Hematopoietic multipotent progenitor cell treated with erythropoietin and hydrocortisone succinate and interleukin-3 and kit ligand, for 15 days (in vitro differentiated cells): Measurements from ENCODE around the gene MLLT1.
A peak's percentile ranks its signal among the peaks of the same experiment; 100 is the strongest.
"Not testable (repeated sequence)": the region's sequence is repeated elsewhere in the genome, so short reads cannot be mapped to it uniquely, and the experiment has no call there.

Experiments
- DNase-seq: peaks from one replicate; pipeline ENCODE4 v3.0.0-alpha.2; 2015; ENCODE audit warnings: low spot score

Gene MLLT1, protein sequence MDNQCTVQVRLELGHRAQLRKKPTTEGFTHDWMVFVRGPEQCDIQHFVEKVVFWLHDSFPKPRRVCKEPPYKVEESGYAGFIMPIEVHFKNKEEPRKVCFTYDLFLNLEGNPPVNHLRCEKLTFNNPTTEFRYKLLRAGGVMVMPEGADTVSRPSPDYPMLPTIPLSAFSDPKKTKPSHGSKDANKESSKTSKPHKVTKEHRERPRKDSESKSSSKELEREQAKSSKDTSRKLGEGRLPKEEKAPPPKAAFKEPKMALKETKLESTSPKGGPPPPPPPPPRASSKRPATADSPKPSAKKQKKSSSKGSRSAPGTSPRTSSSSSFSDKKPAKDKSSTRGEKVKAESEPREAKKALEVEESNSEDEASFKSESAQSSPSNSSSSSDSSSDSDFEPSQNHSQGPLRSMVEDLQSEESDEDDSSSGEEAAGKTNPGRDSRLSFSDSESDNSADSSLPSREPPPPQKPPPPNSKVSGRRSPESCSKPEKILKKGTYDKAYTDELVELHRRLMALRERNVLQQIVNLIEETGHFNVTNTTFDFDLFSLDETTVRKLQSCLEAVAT

DNA sequence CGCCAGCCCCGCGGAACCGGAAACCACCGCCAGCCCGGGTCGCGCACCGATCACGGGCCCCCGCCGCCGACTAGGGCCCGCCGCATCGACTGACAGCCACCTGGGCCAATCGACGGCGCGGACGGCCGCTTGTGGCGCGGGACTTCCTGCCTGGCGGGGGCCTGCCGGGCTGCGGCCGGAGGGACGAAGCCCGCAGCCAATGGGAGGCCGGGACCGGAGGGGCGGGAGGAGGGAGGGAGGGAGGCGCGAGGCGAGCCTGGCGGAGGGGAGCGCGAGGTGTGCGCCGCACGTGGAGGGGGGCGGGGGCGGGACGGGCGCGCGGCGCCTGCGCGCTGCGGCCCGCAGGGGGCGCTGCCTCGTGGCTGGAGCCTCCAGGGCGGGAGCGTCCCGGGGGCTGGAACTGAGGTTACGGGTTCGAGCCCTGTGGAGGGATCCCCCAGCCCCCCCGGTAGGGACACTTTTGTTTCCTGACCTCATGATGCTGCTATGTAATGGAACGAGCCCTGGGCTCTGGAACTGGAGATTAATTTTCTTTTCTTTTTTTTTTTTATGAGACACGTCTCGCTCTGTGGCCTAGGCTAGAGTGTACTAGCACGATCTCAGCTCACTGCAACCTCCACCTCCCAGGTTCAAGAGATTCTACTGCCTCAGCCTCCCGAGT, at the start of gene MLLT1:
MLLT1 (minus strand) TSS at position 45 of the 661 bp plus-strand sequence. CDS start 191 bp downstream, outside the sequence.
- DNase-seq = peak; percentile 93

DNA sequence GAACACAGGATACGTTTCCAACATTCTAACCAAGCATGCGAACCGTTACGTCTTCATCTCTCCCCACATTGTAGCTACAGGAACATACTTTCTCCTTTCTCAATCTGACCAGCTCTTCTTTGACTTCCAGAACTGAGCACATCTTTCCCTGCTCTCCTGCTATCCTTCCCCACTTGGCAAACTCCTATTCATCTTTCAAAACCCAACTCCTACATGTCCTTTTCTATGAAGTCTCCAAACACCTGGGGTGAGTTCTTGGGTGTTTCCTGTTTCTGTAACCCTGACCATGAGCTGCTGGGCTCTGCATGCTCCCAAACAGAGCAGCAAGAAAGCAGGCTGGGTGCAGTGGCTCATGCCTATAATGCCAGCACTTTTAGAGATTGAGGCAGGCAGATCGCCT, 47.0 kb upstream of the MLLT1 start:
- DNase-seq = no peak

DNA sequence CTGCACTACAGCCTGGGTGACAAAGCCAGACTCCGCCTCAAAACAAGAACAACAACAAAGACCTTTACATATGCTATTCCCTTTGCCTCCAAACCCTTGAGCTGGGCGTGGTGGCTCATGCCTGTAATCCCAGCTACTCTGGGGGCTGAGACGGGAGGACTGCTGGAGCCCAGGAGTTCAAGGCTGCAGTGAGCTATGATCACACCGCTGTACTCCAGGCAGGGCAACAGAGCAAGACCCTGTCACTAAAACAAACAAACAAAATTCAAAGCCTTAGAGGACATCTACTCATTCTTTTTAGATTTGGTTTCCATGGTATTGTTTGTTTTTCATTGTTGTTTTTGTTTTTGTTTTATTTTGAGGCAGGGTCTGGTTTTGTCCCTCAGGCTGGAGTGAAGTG, 45.8 kb upstream of the MLLT1 start:
- DNase-seq = no peak

DNA sequence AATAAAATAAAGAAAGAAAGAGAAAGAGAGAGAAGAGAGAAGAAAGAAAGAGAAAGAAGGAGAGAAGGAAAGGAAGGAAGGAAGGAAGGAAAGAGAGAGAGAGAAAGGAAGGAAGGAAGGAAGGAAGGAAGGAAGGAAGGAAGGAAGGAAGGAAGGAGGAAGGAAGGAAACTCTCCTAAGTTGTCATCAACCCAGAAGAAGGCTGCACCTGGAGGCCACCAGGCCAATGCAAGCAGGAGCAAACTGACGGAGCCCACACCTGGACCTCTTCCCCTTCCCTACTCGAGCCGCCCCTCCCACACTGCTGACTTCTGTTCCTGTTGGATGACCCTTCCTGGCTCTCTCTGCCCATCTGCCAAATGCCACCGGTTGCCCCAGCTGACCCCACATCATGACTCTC, 45.0 kb upstream of the MLLT1 start:
- no peak for DNase-seq

- DNase-seq = no peak
These were observed 42.5 kb upstream of the MLLT1 start for GRCh38 chr19:6322284-6322683.

DNA sequence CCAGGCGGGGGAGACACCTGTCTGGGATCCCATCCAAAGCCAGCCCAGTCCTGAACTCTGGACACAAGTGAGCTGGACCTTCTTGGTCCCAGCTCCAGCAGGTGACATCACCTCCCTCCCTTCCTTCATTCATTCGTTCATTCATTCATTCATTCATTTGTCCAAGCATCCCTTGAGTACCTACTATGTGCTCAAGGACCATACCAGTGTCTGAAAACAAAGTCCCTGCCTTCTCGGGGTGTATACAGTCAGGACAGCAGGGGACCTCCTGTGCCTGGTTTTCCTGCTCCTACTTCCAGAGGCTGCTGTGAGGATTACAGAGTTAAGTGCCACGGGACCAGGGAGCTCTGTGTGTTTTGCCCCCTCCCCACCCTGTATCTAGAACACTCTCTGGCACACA, 39.6 kb upstream of the MLLT1 start:
- no peak for DNase-seq

DNA sequence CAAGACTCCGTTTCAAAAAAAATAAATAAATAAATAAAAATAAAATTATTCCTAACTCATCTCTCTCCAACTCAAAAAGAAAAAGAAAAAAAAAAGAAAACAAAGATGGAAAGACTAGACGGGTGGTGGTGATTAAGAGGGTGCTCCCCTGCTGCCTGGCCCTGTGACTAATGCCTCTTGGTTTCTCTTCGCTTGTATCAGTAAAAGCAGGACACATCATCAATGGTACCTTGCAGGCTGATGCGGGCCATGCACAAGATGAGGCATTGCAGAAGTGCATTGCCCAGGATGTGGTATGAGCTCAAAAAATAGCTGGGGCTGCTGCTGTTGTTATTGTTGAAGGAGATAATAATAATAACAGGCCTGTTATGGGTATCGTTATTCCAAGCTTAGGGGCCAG, 39.0 kb upstream of the MLLT1 start:
- no peak for DNase-seq

- DNase-seq = not testable (repeated sequence)
These were observed 35.9 kb upstream of the MLLT1 start for GRCh38 chr19:6315646-6316045.

DNA sequence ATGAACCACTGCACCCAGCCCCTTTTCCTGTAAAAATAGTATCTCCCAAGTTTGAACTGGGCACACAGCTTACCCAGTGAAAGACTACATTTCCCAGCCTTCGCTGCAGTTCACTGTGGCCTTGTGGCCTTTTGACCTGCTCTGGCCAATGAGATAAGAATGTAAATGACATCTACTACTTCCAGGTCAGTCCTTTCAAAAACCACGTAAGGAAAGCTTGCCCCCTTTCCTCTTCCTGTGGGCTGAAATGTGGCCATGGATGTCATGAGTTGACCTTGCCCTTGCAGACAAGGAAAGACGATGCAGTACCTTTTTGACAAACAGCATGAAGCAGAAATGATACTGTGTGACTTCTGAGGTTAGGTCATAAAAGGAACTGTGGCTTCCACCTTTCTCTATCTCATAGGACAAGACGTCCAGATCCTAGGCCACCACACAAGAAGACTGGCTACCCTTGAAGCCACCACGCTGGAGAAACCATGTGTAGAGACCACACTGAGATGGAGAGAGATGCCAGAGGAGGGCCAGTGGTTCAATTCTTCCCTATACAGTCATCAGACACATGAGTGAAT, 33.7 kb upstream of the MLLT1 start:
- DNase-seq = no peak

- DNase-seq = no peak
These were observed 32.2 kb upstream of the MLLT1 start for GRCh38 chr19:6312018-6312417.

DNA sequence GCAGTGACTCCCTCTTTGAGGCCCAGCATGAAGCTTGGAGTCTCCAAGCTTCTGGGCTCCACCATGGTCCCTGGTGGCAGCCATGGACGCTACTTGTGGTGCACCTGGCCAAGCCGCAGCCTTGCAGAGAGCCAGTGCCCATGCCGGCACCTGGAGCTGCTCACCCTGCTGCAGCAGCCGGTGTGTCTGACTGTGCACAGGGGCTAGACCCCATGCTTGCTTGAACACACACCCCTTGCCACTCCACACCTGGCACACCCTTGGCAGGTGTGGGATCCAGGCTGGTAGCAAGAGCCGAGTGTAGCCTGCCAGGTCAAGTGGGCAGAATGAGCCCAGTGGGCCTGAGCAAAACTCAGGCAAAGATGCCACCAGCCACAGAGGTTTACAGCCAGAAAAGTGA, 18.6 kb upstream of the MLLT1 start:
- DNase-seq = no peak

DNA sequence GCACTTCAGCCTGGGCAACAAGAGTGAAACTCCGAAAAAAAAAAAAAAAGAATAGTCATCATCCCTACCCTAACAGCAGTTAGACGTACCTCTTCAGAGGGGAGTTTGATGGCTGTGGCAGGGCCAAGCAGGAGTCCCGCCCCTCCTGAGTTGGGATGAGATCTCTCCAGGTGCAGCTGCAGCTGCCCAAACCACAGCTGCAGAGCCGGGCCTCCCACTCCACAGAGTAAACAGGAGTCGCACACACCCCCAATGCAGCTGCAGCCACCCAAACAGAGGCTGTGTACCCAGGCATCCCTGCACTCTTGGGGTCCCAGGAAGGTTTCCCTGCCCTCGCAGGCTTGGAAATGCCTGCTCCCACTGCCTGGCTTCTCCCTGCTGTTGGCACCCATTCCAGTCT, 17.4 kb upstream of the MLLT1 start:
- no peak for DNase-seq

DNA sequence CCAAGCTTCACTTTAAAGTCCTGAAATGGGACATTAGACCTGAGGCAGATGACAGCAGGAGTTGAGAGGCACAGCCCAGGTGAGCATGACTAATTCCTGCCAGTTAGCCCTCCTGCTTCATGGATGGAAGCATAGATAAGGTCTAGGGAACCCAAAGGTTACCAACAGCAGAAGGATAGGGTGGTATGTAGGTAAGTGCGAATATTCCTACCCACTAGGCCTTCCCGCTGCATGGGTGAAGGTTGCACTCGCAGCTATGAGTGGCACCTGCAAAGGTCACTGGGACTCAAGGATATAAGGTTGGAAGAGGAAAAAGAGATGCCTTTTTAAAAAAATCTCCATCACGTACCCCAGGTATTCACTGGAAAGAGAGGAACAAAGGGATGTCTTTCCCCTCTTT, 12.2 kb upstream of the MLLT1 start:
- no peak for DNase-seq

GRCh38 chr19:6288737-6289136, 9.0 kb upstream of the MLLT1 start:
- no peak for DNase-seq

DNA sequence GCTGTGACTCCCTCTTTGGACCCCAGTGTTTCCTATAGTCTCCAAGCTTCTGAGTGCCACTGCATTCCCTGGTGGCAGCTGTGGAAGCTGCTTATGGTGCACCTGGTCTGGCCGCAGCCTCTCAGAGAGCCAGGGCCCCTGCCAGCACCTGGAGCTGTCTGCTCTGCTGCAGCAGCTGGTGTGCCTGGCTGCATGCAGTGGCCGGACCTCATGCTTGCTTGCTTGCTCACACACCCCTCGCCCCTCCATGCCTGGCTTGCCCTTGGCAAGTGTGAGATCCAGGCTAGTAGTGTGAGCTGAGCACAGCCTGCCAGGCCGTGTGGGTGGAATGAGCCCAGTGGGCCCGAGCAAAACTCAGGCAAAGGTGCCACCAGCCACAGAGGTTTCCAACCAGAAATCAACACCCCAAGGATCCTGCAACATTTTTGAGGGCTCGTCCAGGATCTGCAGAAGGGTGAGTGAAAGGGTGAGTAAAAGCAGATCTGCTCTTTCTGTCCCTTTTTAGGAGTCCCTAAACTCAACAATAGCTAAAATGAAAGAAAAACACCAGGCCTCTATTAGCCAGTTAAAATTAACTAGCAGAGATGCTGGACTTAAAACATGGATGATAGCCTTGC, 7.6 kb upstream of the MLLT1 start:
- no peak for DNase-seq

DNA sequence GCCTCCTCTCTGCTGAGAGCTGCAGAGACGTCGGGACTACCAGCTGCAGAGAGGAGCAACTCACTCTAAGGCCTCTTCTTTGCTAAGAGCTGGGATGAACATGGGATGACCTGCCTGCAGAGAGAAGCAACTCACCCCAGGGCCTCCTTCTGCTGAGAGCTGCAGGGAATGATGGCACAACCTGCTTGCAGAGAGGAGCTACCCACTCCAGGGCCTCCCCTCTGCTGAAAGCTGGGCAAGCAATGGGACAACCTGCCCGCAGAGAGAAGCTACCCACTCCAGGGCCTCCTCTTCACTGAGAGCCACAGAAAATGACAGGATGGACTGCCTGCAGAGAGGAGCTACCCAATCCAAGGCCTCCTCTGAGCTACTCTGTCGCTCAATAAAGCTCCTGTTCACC, 6.9 kb upstream of the MLLT1 start:
- DNase-seq = no peak

DNA sequence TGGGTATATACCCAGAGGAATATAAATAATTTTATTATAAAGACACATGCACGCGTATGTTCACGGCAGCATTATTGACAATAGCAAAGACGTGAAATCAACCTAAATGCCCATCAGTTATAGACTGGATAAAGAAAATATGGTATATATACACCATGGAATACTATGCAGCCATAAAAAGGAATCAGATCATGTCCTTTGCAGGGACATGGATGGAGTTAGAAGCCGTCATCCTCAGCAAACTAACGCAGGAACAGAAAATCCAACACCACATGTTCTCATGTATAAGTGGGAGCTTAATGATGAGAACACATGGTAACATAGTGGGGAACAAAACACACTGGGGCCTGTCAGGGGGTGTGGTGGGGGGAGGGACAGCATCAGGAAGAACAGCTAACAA, 2.6 kb upstream of the MLLT1 start:
- DNase-seq = not testable (repeated sequence)

DNA sequence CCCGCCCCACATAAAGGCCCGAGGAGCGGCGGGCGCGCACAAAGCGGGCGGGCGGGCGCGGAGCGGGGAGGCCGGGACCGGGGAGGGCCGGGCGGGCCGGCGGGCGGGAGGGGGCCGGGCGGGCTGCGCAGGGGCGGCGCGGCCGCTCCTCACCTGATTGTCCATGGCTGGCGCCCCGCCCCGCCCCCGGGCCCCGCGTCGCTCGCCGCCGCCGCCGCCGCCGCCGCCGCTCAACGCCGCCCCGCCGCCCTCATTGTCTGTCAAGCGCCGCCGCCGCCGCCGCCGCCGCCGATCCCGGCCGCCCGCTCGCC, 200 bp downstream of the MLLT1 start:
- DNase-seq = no peak

GRCh38 chr19:6278740-6279619, 795 bp downstream of the MLLT1 start:
- DNase-seq = no peak

- no peak for DNase-seq
These were observed 1.7 kb downstream of the MLLT1 start for GRCh38 chr19:6278051-6278450.

- DNase-seq = no peak
These were observed 3.3 kb downstream of the MLLT1 start for GRCh38 chr19:6276447-6276846.
